SH-SY5Y (cell line): Measurements from ENCODE around the gene HES1.

Experiments used
- GATA2 ChIP-seq: IDR thresholded peaks from 2 replicates; pipeline ENCODE4 v1.6.1; 2011; ENCODE audit warnings: mild to moderate bottlenecking, low read depth, low read length
- GATA3 ChIP-seq: IDR thresholded peaks from 2 replicates; pipeline ENCODE4 v1.6.1; 2011; ENCODE audit warnings: low read depth, mild to moderate bottlenecking, low read length, moderate library complexity

GRCh38 chr3:194089357-194090177, 46.4 kb upstream of the HES1 start:
- TF ChIP-seq GATA2 (no peak), GATA3 (no peak)
